Neural progenitor cell (in vitro differentiated cells): ENCODE measurements around the gene FAM110A. TPM values are rescaled to one million over a fixed set of nuclear protein-coding genes. Genes with fewer than 3 reads are reported as not detected.
A peak's percentile ranks its signal among the peaks of the same experiment; 100 is the strongest.

Experiments used
- DNase-seq: peaks from one replicate; pipeline ENCODE4 v3.0.0-alpha.2; 2016; ENCODE audit warnings: low spot score
- H2AFZ ChIP-seq: fragments of 200-600 bp; sonication (generic); replicated peaks from 2 replicates; pipeline ENCODE4 v1.6.1; 2016; ENCODE audit warnings: antibody characterized with exemption
- H3F3A ChIP-seq: fragments of 200-600 bp; sonication (generic); 2 replicates; pipeline ENCODE4 v1.6.1; 2016; ENCODE audit warnings: antibody characterized with exemption, low read depth
- H3K27ac ChIP-seq: fragments of 200-600 bp; sonication (generic); 2 replicates; pipeline ENCODE4 v1.5.1; 2016; ENCODE audit warnings: mild to moderate bottlenecking
- H3K27me3 ChIP-seq: fragments of 200-600 bp; sonication (generic); 2 replicates; pipeline ENCODE4 v1.6.1; 2016; ENCODE audit warnings: mild to moderate bottlenecking, moderate library complexity
- H3K36me3 ChIP-seq: fragments of 200-600 bp; sonication (generic); 2 replicates; pipeline ENCODE4 v1.5.1; 2016
- H3K4me1 ChIP-seq: fragments of 200-600 bp; sonication (generic); 2 replicates; pipeline ENCODE4 v1.6.1; 2016; ENCODE audit warnings: mixed run types
- H3K4me2 ChIP-seq: fragments of 200-600 bp; sonication (generic); 2 replicates; pipeline ENCODE4 v1.6.1; 2016
- H3K4me3 ChIP-seq: fragments of 200-600 bp; sonication (generic); 2 replicates; pipeline ENCODE4 v1.5.1; 2016
- H3K79me2 ChIP-seq: fragments of 200-600 bp; sonication (generic); 2 replicates; pipeline ENCODE4 v1.6.1; 2016; ENCODE audit warnings: low read depth
- H3K9ac ChIP-seq: fragments of 200-600 bp; sonication (generic); 2 replicates; pipeline ENCODE4 v1.6.1; 2016
- H3K9me3 ChIP-seq: fragments of 200-600 bp; sonication (generic); 2 replicates; pipeline ENCODE4 v1.5.1; 2016; ENCODE audit warnings: low read depth
- H4K20me1 ChIP-seq: fragments of 200-600 bp; sonication (generic); 2 replicates; pipeline ENCODE4 v1.6.1; 2016; ENCODE audit warnings: low read depth
- H3K27ac Mint-ChIP-seq: 3 replicates; pipeline ENCODE4 v1.8.0; 2021; ENCODE audit warnings: mixed read lengths
- H3K27me3 Mint-ChIP-seq: 2 replicates; pipeline ENCODE4 v1.8.0; 2022; ENCODE audit warnings: low read depth, mild to moderate bottlenecking, inconsistent platforms, moderate library complexity, mixed read lengths; ENCODE audit not compliant: insufficient read depth
- H3K36me3 Mint-ChIP-seq: 3 replicates; pipeline ENCODE4 v1.8.0; 2021; ENCODE audit warnings: mixed read lengths
- H3K4me1 Mint-ChIP-seq: 3 replicates; pipeline ENCODE4 v1.8.0; 2021; ENCODE audit warnings: mixed read lengths
- H3K4me3 Mint-ChIP-seq: 3 replicates; pipeline ENCODE4 v1.8.0; 2021; ENCODE audit warnings: mild to moderate bottlenecking, moderate library complexity, mixed read lengths
- H3K9me3 Mint-ChIP-seq: 3 replicates; pipeline ENCODE4 v1.8.0; 2020; ENCODE audit warnings: mixed read lengths
- CTCF ChIP-seq: fragments of 200-600 bp; sonication (generic); IDR thresholded peaks from 2 replicates; pipeline ENCODE4 v1.5.1; 2017; ENCODE audit warnings: antibody characterized with exemption, mild to moderate bottlenecking
- EZH2 ChIP-seq: fragments of 200-600 bp; sonication (generic); IDR thresholded peaks from 2 replicates; pipeline ENCODE4 v1.6.1; 2017; ENCODE audit warnings: antibody characterized with exemption, mild to moderate bottlenecking, moderate library complexity
- EZH2phosphoT487 ChIP-seq: fragments of 200-600 bp; sonication (generic); IDR thresholded peaks from 2 replicates; pipeline ENCODE4 v1.6.1; 2017; ENCODE audit warnings: antibody characterized with exemption
- total RNA-seq: library from RNA; depleted of rRNA; stranded (reverse); fragments of >200 nt; gene quantifications from 2 replicates; pipeline ENCODE4 v1.2.3, GENCODE V29; 2015; ENCODE audit warnings: low replicate concordance

The FAM110A gene
- total RNA-seq, 1 donor from 2014 or later, result 2.9 TPM

GRCh38 chr20:821046-821730 lies 12.3 kb upstream of the FAM110A start:
- no peak overlapping the region for H3K9ac ChIP-seq
- H3K36me3 ChIP-seq, result no peaks in the 10 kb centered on the region
- H3K79me2 ChIP-seq, result no peaks in the 10 kb centered on the region
- no peak overlapping the region for H3K4me2 ChIP-seq
- no peaks in the 10 kb centered on the region for H3F3A ChIP-seq
- no peak for DNase-seq
- H3K27ac ChIP-seq, result no peak overlapping the region
- no peaks in the 10 kb centered on the region for H3K36me3 Mint-ChIP-seq
- no peak overlapping the region for H2AFZ ChIP-seq
- no peaks in the 10 kb centered on the region for H3K4me1 ChIP-seq
- no peak for TF ChIP-seq EZH2phosphoT487
- TF ChIP-seq CTCF, result no peak
- TF ChIP-seq EZH2, result no peak
- peak overlapping the region; percentile 87 for H3K27ac Mint-ChIP-seq
- H4K20me1 ChIP-seq, result no peaks in the 10 kb centered on the region
- H3K4me1 Mint-ChIP-seq, result peaks cover 20% of the 10 kb centered on the region
- no peak overlapping the region for H3K4me3 ChIP-seq
- H3K27me3 ChIP-seq, result no peaks in the 10 kb centered on the region
- no peaks in the 10 kb centered on the region for H3K9me3 ChIP-seq
- no peak overlapping the region for H3K4me3 Mint-ChIP-seq
- no peaks in the 10 kb centered on the region for H3K9me3 Mint-ChIP-seq
- peaks cover 14% of the 10 kb centered on the region for H3K27me3 Mint-ChIP-seq

- no peaks in the 10 kb centered on the region for H4K20me1 ChIP-seq
- no peaks in the 10 kb centered on the region for H3K9me3 Mint-ChIP-seq
- no peak for TF ChIP-seq EZH2
- TF ChIP-seq CTCF, result no peak
- H3K27ac ChIP-seq, result no peak overlapping the region
- no peaks in the 10 kb centered on the region for H3K36me3 ChIP-seq
- H3K9ac ChIP-seq, result no peak overlapping the region
- no peak overlapping the region for H2AFZ ChIP-seq
- DNase-seq, result no peak
- H3K36me3 Mint-ChIP-seq, result no peaks in the 10 kb centered on the region
- no peak overlapping the region for H3K4me3 Mint-ChIP-seq
- H3F3A ChIP-seq, result no peaks in the 10 kb centered on the region
- H3K4me1 Mint-ChIP-seq, result peaks cover 20% of the 10 kb centered on the region
- H3K4me1 ChIP-seq, result no peaks in the 10 kb centered on the region
- H3K27me3 Mint-ChIP-seq, result peaks cover 13% of the 10 kb centered on the region
- no peaks in the 10 kb centered on the region for H3K27me3 ChIP-seq
- no peaks in the 10 kb centered on the region for H3K9me3 ChIP-seq
- H3K79me2 ChIP-seq, result no peaks in the 10 kb centered on the region
- H3K27ac Mint-ChIP-seq, result peak overlapping the region; percentile 87
- no peak overlapping the region for H3K4me3 ChIP-seq
- H3K4me2 ChIP-seq, result no peak overlapping the region
These were observed 11.8 kb upstream of the FAM110A start for GRCh38 chr20:821731-822065.

- Mint-ChIP-seq H3K9me3 (no peaks in the 10 kb centered on the region), H3K4me1 (peaks cover 20% of the 10 kb centered on the region), H3K36me3 (no peaks in the 10 kb centered on the region), H3K27me3 (peaks cover 10% of the 10 kb centered on the region), H3K27ac (peak overlapping the region; percentile 81), H3K4me3 (peak overlapping the region; percentile 66)
- Histone ChIP-seq H3K9ac (no peak overlapping the region), H3K4me2 (no peak overlapping the region), H4K20me1 (no peaks in the 10 kb centered on the region), H3K4me3 (no peak overlapping the region), H3K27me3 (no peaks in the 10 kb centered on the region), H3K4me1 (no peaks in the 10 kb centered on the region), H3K9me3 (no peaks in the 10 kb centered on the region), H3F3A (no peaks in the 10 kb centered on the region), H2AFZ (no peak overlapping the region), H3K79me2 (no peaks in the 10 kb centered on the region), H3K36me3 (no peaks in the 10 kb centered on the region), H3K27ac (no peak overlapping the region)
- no peak for DNase-seq
- TF ChIP-seq EZH2phosphoT487 (no peak), CTCF (no peak), EZH2 (no peak)
These were observed 10.6 kb upstream of the FAM110A start for GRCh38 chr20:822651-823573.
